HG02759 (cell line): ENCODE results near the gene HTRA3.

Experiments used
- ATAC-seq: cut with Tn5 transposase; IDR thresholded peaks from one replicate; pipeline ENCODE4 v1.9.1; 2021; ENCODE audit warnings: mild to moderate bottlenecking, moderate library complexity; ENCODE audit not compliant: unreplicated experiment

Gene HTRA3

GRCh38 chr4:8290701-8290970 lies 21.1 kb downstream of the HTRA3 start:
- ATAC-seq, result no peak

DNA sequence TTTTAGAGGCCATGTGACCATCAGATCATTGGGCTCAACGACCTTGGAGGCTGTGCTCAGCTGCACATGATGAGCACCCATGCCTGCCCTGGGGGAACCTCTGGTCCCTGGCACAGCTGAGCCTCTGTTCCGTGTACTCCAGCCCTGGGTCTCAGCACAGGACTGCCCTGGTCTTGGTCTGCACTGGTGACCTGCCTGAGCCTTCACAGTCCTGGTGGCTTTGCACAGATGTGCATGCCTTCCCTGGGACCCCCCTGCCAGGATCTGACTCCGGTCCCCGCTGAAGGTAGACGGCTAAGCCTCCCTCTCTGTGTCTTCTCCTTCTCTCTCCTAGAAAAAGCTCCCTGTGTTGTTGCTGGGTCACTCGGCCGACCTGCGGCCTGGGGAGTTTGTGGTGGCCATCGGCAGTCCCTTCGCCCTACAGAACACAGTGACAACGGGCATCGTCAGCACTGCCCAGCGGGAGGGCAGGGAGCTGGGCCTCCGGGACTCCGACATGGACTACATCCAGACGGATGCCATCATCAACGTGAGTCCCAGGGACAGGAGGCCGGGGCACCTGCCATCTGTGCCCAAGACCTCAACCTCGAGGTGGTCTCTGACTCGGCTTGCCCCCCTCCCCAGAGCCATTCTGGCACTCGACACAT lies 21.6 kb downstream of the HTRA3 start:
- no peak for ATAC-seq

DNA sequence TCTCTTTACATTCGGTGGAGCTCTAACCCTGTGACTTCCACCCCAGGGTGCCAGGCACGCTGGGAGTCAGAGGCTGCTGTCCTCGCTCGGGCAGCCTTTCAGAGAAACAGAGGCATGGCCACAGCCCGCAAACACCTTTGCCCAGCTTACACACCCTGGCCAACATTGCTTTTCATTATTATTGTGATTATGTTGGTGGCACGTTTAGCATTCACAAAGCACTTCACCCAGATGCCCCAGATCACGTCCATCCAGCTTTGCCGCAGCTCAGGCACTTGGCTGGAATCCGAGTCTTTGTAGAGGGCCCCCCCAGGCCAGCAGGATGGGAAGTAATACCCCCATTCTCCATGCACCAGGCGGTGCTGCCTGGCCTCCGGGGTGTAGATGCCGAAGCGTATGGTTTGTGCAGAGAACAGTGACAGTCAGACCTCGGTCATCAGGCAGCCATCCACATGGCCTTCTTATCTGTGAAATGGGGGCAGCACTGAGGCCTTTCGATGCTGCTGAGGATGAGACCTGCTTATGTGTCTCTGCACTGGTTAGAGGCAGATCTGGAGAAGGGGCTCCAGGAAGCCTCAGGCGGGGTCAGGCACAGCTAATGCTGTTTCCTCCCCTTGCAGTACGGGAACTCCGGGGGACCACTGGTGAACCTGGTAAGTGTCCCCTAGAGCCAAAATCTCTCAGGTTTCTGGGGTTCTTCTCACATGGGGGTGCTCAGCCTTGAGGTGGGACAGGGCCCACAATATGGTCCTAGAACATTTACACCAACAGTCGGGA lies 22.3 kb downstream of the HTRA3 start:
- ATAC-seq, result no peak

DNA sequence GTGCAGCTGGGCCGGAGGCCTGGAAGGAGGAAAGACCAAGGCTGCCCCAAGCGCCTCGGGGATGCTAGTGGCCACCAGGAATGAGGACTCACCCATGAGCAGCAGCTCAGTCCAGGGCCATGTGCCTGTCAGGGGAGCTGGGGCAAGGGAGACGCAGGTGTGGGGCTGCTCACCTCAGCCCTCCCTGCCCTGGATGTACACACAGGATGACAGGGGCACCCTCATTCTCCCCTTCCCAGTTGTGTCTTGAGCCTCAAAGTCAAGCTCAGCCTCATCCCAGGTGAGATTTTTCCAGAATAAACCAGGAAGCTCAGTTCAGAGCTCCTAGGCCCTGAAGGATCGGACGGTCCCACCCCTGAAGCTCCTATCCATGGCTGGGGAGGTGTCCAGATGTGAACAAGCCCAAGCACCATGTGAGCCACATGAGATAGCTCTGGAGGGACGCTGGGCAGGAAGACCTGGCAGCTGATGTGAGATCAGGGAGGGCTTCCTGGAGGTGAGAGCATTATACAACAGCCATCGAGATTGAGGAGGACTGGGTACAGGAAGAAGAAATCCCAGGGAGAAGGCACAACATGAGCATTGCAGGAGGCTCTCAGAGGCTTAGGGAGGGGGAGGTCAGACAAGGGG lies 23.0 kb downstream of the HTRA3 start:
- ATAC-seq, result no peak

GRCh38 chr4:8293131-8293975 lies 23.8 kb downstream of the HTRA3 start:
- no peak for ATAC-seq

GRCh38 chr4:8294036-8294435 lies 24.5 kb downstream of the HTRA3 start:
- ATAC-seq, result no peak

GRCh38 chr4:8294775-8295174 lies 25.2 kb downstream of the HTRA3 start:
- ATAC-seq, result no peak

- no peak for ATAC-seq
Observed at GRCh38 chr4:8295471-8295870, 25.9 kb downstream of the HTRA3 start.

- ATAC-seq, result no peak
Observed at GRCh38 chr4:8296491-8296890, 26.9 kb downstream of the HTRA3 start.

DNA sequence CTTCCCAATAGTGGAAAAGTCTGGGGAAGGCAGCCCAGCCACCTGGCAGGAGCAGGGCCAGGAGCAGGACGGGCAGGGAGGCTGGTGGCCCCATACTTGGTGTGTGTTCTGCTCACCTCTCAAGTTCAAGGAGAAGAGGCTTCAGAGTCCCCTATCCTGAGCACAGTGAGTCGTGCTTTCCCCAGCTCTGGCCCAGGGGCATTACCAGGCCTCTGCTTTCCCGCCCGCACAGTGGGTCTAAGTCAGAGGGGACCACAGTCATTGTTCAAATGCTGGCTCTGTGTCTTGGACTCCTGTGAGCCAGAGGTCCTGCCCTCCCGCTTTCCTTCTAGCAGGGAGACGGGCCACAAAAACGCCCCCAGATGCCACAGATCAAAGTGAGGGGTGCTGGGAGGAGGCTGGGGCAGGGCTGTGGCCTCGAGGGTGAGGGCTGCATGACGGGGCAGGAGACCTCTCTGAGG lies 27.6 kb downstream of the HTRA3 start:
- ATAC-seq, result no peak

GRCh38 chr4:8297691-8298485 lies 28.3 kb downstream of the HTRA3 start:
- no peak for ATAC-seq

GRCh38 chr4:8300832-8301231 lies 31.3 kb downstream of the HTRA3 start:
- no peak for ATAC-seq

GRCh38 chr4:8301851-8302730 lies 32.5 kb downstream of the HTRA3 start:
- ATAC-seq, result no peak

GRCh38 chr4:8303081-8303480 lies 33.5 kb downstream of the HTRA3 start:
- no peak for ATAC-seq

GRCh38 chr4:8303485-8304281 lies 34.1 kb downstream of the HTRA3 start:
- no peak for ATAC-seq

DNA sequence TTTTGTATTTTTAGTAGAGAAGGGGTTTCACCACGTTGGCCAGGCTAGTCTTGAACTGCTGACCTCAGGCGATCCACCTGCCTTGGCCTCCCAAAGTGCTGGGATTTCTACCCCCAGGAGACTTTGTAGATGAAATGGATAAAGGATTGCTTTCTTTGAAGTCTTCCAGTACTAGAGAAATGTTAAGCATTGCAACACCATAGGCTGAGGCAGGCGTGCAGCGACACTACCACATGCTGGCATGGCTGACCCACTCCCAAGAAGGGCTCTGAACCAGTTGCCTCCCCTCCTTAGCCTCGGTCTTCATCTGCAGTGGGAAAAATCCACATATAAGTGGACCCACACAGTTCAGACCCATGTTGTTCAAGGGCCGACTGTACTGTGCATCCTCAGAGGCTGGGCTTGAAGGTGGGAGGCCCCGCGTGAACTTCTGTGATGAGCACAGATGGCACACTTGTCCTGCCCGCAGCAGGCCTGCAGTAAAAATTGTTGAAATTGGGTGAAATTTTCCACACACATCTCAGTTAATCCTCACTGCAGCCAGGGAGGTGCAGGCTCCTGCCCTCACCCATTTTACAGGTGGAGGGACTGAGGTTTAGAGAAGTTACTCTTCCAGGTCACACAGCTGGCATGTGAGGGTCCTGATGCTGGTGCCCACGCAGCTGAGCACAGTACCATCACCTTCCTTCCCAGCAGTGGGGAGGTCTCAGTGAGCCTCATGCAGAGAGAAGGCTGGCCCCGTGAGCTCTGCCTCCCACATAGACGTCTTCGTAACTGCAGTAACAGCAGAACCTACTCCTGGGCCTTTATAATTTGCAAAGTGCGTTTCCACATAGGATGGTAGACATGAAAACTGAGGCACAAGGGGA lies 35.5 kb downstream of the HTRA3 start:
- no peak for ATAC-seq

DNA sequence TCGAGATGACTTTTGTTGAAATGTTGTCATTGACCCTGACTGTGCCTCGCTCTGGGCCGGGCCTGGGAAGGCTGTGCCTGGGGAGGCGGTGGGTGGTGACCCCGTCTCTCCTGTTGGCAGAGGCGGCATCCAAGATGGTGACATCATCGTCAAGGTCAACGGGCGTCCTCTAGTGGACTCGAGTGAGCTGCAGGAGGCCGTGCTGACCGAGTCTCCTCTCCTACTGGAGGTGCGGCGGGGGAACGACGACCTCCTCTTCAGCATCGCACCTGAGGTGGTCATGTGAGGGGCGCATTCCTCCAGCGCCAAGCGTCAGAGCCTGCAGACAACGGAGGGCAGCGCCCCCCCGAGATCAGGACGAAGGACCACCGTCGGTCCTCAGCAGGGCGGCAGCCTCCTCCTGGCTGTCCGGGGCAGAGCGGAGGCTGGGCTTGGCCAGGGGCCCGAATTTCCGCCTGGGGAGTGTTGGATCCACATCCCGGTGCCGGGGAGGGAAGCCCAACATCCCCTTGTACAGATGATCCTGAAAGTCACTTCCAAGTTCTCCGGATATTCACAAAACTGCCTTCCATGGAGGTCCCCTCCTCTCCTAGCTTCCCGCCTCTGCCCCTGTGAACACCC lies 36.4 kb downstream of the HTRA3 start:
- ATAC-seq, result no peak
